ENCODE data around the gene MYH9. TPM values are rescaled to one million over a fixed set of nuclear protein-coding genes. Genes with fewer than 3 reads are reported as not detected.

Gene MYH9
- total and polyA plus RNA-seq, 2 experiments from 2014 or later: 140 to 188 TPM

DNA sequence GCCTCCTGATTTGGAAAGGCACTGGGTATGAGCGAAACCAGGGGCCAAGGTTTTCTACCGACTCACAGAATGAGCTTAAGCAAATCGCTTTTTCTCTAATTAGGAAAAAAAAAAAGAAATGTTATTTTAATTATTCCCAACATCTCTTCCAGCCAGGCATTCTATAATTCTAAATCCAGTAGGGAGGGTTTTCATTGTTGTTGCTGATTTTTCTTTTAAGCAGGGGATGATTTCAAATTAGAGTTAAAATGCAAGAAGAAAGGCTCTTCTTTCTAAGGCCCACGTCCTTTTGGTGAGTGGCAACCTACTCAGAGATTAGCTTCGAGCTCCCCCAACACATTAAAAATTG is 8.9 kb downstream of the MYH9 start:
- Histone ChIP-seq H3K4me1 (ENCODE audit: insufficient read depth) (peaks cover 7% of the 10 kb centered on the region), H3K9me2 (replicated peaks; ENCODE audit: insufficient read depth) (no peaks in the 10 kb centered on the region), H2AFZ (no peak overlapping the region), H3K4me3 (no peak overlapping the region), H3K27ac (no peak overlapping the region), H3K27me3 (no peaks in the 10 kb centered on the region), H4K20me1 (ENCODE audit: insufficient read depth, poor library complexity, severe bottlenecking) (peaks cover 88% of the 10 kb centered on the region), H3K36me3 (replicated peaks; ENCODE audit: insufficient read depth, low read depth) (no peaks in the 10 kb centered on the region), H3K79me2 (peaks cover 99% of the 10 kb centered on the region), H3K9me3 (ENCODE audit: low read depth) (no peaks in the 10 kb centered on the region), H3K4me2 (no peak overlapping the region)
- 96% methylated on average over 5 of the region's 5 CpGs for WGBS (ENCODE audit: low lambda C conversion rate, missing lambda C conversion rate)
- TF ChIP-seq, protein P1, sequence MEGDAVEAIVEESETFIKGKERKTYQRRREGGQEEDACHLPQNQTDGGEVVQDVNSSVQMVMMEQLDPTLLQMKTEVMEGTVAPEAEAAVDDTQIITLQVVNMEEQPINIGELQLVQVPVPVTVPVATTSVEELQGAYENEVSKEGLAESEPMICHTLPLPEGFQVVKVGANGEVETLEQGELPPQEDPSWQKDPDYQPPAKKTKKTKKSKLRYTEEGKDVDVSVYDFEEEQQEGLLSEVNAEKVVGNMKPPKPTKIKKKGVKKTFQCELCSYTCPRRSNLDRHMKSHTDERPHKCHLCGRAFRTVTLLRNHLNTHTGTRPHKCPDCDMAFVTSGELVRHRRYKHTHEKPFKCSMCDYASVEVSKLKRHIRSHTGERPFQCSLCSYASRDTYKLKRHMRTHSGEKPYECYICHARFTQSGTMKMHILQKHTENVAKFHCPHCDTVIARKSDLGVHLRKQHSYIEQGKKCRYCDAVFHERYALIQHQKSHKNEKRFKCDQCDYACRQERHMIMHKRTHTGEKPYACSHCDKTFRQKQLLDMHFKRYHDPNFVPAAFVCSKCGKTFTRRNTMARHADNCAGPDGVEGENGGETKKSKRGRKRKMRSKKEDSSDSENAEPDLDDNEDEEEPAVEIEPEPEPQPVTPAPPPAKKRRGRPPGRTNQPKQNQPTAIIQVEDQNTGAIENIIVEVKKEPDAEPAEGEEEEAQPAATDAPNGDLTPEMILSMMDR (IDR thresholded peaks at IDR 0.05; ENCODE audit: poor library complexity): no peak
- TF ChIP-seq EZH2 (IDR thresholded peaks at IDR 0.05; ENCODE audit: borderline replicate concordance): no peak
- TF ChIP-seq EZH2phosphoT487 (IDR thresholded peaks at IDR 0.05; ENCODE audit: low read depth, severe bottlenecking, unreplicated experiment): no peak
- DNase-seq (ENCODE audit: low spot score): no peak

DNA sequence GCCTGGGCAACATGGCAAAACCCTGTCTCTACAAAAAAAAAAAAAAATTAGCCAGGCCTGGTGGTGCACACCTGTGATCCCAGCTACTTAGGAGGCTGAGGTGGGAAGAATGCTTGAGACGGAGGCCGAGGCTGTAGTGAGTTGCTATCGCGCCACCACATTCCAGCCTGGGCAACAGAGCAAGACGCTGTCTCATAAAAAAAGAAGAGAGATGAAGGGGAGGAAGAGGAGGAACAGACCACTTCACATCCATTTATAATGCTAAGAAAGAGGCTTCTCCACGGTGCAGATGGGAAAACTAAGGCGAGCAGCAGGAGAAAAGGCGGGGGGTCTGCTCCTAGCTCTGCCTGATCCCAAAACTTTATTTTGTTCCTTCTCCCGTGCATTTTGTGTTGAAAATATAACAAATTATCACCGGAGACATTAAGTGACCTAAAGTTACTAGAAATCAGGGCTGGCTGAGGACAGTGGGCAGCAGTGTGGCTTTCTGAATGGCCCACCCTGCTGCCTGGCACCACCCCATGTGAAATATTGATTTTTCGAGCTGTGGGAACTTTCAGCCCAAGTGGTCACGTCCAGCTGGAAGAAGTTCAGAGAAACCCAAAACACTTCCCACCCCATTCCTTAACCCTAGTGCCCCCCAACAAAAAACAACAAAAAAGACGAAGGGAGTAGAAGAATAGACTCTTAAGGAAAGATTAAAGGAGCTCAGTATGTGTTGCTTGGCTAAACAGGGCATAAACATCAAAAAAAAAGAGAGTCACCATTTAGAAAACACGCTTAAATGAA is 9.5 kb downstream of the MYH9 start:
- H3K4me1 ChIP-seq (ENCODE audit: insufficient read depth): peaks cover 12% of the 10 kb centered on the region
- H3K79me2 ChIP-seq: peaks cover 99% of the 10 kb centered on the region
- peaks cover 88% of the 10 kb centered on the region for H4K20me1 ChIP-seq (ENCODE audit: insufficient read depth, poor library complexity, severe bottlenecking)
- H3K4me2 ChIP-seq: no peak overlapping the region
- H3K9me2 ChIP-seq (replicated peaks; ENCODE audit: insufficient read depth): no peaks in the 10 kb centered on the region
- H3K36me3 ChIP-seq (replicated peaks; ENCODE audit: insufficient read depth, low read depth): no peaks in the 10 kb centered on the region
- TF ChIP-seq EZH2phosphoT487 (IDR thresholded peaks at IDR 0.05; ENCODE audit: low read depth, severe bottlenecking, unreplicated experiment) (no peak), EZH2 (IDR thresholded peaks at IDR 0.05; ENCODE audit: borderline replicate concordance) (no peak)
- TF ChIP-seq, protein P1 (IDR thresholded peaks at IDR 0.05; ENCODE audit: poor library complexity): no peak
- H3K4me3 ChIP-seq: no peak overlapping the region
- DNase-seq (ENCODE audit: low spot score): no peak
- 86% methylated on average over 14 of the region's 14 CpGs for WGBS (ENCODE audit: low lambda C conversion rate, missing lambda C conversion rate)
- H2AFZ ChIP-seq: no peak overlapping the region
- no peak overlapping the region for H3K27ac ChIP-seq
- H3K27me3 ChIP-seq: no peaks in the 10 kb centered on the region
- H3K9me3 ChIP-seq (ENCODE audit: low read depth): no peaks in the 10 kb centered on the region

DNA sequence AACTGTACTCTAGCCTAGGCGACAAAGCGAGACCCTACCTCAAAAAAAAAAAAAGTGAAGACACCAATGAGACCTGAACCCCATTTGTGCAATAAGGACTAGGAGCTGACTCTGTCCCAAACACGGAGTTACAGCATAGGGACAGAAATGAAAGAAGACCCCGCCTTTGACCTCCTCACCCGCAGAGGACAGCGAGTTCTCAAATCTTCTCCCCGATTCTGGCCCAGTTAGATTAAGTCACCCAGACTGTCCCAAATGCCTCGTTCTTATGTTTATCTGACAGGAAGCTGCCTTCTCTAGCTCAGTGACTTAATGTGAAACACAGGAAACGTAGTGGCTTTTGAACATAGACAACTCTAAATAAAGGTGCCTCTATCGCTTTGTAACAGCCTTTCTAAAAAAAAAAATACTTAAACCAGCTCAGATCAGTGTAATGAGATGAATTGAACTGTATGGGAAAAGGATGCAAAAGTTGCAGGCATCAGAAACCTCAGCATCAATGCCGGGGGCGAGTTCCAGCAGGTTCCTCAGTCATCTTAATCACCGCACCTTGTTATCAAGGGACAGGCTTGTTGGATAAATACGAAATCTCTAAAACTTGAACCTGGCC is 10.6 kb downstream of the MYH9 start:
- Histone ChIP-seq H3K4me2 (no peak overlapping the region), H3K4me1 (ENCODE audit: insufficient read depth) (peaks cover 16% of the 10 kb centered on the region)
- no peak for DNase-seq (ENCODE audit: low spot score)

More for the DNA sequence above, 10.6 kb downstream of the MYH9 start:
- Histone ChIP-seq H3K27me3 (no peaks in the 10 kb centered on the region), H3K4me3 (no peak overlapping the region), H3K79me2 (peaks cover 99% of the 10 kb centered on the region), H2AFZ (no peak overlapping the region), H3K36me3 (replicated peaks; ENCODE audit: insufficient read depth, low read depth) (no peaks in the 10 kb centered on the region), H4K20me1 (ENCODE audit: insufficient read depth, poor library complexity, severe bottlenecking) (peaks cover 81% of the 10 kb centered on the region), H3K27ac (no peak overlapping the region), H3K9me2 (replicated peaks; ENCODE audit: insufficient read depth) (no peaks in the 10 kb centered on the region), H3K9me3 (ENCODE audit: low read depth) (no peaks in the 10 kb centered on the region)
- WGBS (ENCODE audit: low lambda C conversion rate, missing lambda C conversion rate): 84% methylated on average over 14 of the region's 14 CpGs
- no peak for TF ChIP-seq EZH2 (IDR thresholded peaks at IDR 0.05; ENCODE audit: borderline replicate concordance)
- no peak for TF ChIP-seq EZH2phosphoT487 (IDR thresholded peaks at IDR 0.05; ENCODE audit: low read depth, severe bottlenecking, unreplicated experiment)
- TF ChIP-seq, protein P1 (IDR thresholded peaks at IDR 0.05; ENCODE audit: poor library complexity): no peak

Measured in hepatocyte (in vitro differentiated cells).